GM19023 (cell line): Measurements from ENCODE around the gene AGBL4.

Experiments used
- ATAC-seq: cut with Tn5 transposase; IDR thresholded peaks from one replicate; pipeline ENCODE4 v1.9.1; 2021; ENCODE audit warnings: mild to moderate bottlenecking, moderate library complexity; ENCODE audit not compliant: unreplicated experiment

The AGBL4 gene

GRCh38 chr1:48851638-48852037 lies 1172.1 kb downstream of the AGBL4 start:
- no peak for ATAC-seq

- ATAC-seq = no peak
Observed at GRCh38 chr1:48848035-48848434, 1175.7 kb downstream of the AGBL4 start.

GRCh38 chr1:48846441-48846840 lies 1177.3 kb downstream of the AGBL4 start:
- no peak for ATAC-seq

- no peak for ATAC-seq
Observed at GRCh38 chr1:48844187-48844586, 1179.6 kb downstream of the AGBL4 start.

GRCh38 chr1:48841966-48842365 lies 1181.8 kb downstream of the AGBL4 start:
- ATAC-seq = no peak

- no peak for ATAC-seq
Observed at GRCh38 chr1:48841461-48841860, 1182.3 kb downstream of the AGBL4 start.

GRCh38 chr1:48831120-48831978 lies 1192.4 kb downstream of the AGBL4 start:
- ATAC-seq = no peak

GRCh38 chr1:48830715-48831114 lies 1193.0 kb downstream of the AGBL4 start:
- no peak for ATAC-seq

- no peak for ATAC-seq
Observed at GRCh38 chr1:48829446-48829845, 1194.3 kb downstream of the AGBL4 start.

- no peak for ATAC-seq
Observed at GRCh38 chr1:48823168-48823567, 1200.6 kb downstream of the AGBL4 start.

- no peak for ATAC-seq
Observed at GRCh38 chr1:48820491-48820890, 1203.3 kb downstream of the AGBL4 start.

- ATAC-seq = peak; percentile 69
Observed at GRCh38 chr1:48817505-48818114, 1206.1 kb downstream of the AGBL4 start.

- no peak for ATAC-seq
Observed at GRCh38 chr1:48810740-48811139, 1213.0 kb downstream of the AGBL4 start.

GRCh38 chr1:48808496-48808895 lies 1215.3 kb downstream of the AGBL4 start:
- ATAC-seq = no peak

- no peak for ATAC-seq
Observed at GRCh38 chr1:48807554-48808260, 1216.0 kb downstream of the AGBL4 start.

- no peak for ATAC-seq
Observed at GRCh38 chr1:48803474-48803873, 1220.3 kb downstream of the AGBL4 start.

- no peak for ATAC-seq
Observed at GRCh38 chr1:48794816-48795215, 1228.9 kb downstream of the AGBL4 start.

- ATAC-seq = peak; percentile 65
Observed at GRCh38 chr1:48793863-48794262, 1229.9 kb downstream of the AGBL4 start.

GRCh38 chr1:48792961-48793360 lies 1230.8 kb downstream of the AGBL4 start:
- ATAC-seq = no peak

- peak; percentile 35 for ATAC-seq
Observed at GRCh38 chr1:48790397-48790796, 1233.4 kb downstream of the AGBL4 start.

GRCh38 chr1:48789903-48790302 lies 1233.9 kb downstream of the AGBL4 start:
- peak; percentile 28 for ATAC-seq

GRCh38 chr1:48785869-48786268 lies 1237.9 kb downstream of the AGBL4 start:
- ATAC-seq = no peak
